HG03045 (cell line): ENCODE results near the gene NGB.

Experiments
- ATAC-seq: cut with Tn5 transposase; IDR thresholded peaks from one replicate; pipeline ENCODE4 v1.9.1; 2021; ENCODE audit warnings: mild to moderate bottlenecking, moderate library complexity; ENCODE audit not compliant: unreplicated experiment

Gene NGB

DNA sequence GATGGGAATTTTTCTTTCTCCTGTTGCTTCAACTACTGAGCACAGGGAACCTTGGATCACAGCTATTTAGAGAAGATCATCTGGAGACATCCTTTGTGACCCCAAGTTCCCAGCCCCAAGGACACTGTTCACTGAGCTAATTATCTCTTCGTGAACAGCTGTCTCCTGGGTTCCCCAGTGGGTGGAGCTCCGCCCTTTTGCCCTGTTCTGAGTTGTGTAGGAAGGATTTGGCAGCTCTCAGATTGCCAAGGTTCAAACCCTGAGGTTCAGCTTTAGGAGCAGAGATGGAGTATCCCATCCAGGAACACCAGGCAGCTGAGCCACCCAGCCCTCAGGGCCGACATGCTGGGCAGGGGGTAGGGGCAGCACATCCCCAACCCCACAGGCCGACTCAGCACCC is 32.0 kb downstream of the NGB start:
- ATAC-seq = no peak

DNA sequence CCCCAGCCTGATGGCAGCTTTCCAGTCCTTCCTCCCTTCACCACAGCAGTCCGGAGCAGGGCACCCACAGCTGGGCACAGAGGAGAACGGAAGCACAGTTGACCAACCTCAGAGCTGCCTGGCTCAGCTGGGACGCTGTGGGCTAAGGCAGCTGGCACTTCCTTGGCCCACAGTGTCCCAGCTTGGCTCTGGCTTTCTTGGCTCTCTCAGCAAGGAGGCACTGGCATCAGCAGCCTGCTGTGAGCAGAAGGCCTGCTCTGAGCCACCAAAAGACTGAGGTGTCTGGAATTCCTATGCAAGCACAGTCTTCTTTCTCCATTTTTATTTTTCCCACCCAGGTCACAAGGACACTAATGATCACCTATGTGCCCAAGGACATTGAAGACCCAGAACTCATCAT is 32.6 kb downstream of the NGB start:
- ATAC-seq = no peak

DNA sequence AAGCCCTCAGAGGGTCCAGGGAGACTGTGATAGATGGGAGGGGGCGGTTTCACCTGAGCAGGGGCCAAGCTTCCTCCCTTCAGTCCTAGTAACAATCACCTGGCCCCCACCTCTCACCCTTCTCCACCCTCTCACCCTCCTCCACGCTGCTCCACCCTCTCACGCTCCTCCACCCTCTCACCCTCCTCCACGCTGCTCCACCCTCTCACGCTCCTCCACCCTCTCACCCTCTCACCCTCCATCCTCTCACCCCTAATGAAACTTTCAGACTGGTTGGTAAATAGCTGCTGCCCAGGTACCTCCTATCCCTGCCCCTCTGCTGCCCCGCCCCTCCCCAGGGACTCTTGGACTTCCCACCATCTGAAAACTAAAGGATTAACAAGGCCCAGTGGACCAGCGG is 34.2 kb downstream of the NGB start:
- ATAC-seq = no peak

DNA sequence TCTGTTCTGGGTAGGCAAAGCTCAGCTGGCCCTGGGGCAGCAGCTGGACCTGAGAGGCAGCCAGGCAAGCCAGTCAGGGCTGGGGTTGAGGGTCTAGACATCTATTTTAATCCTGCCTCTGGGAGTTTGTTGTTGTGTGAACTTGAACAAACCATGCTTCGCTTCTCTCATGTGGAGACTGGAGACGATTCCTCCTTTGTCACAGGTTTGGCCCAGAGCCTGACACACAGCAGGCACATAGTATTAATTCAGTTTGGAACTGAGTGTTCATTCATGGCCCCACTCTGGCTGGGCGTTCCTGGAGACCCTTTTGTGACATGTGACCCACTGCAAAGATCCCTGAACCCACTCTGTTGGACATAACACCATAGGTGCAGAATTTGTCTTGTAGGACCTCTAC is 39.3 kb downstream of the NGB start:
- ATAC-seq = no peak

DNA sequence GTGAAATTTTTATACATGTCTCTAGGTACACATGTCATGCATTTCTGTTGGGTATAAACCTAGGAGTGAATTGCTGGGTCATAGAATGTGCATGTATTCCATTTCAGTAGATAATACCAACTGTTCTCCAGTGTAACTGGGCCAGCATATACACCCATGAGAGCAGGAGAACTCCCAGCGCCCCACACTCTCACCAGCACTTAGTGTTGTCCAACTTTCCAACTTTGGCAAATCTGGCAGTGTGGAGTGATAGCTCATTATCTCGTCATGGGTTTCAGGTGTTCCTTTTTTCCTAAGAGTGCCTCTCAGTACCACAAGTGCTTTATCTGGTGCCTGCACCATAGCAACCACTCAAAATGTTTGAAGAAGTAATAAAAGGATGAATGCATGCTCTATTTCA is 40.1 kb downstream of the NGB start:
- ATAC-seq = no peak

DNA sequence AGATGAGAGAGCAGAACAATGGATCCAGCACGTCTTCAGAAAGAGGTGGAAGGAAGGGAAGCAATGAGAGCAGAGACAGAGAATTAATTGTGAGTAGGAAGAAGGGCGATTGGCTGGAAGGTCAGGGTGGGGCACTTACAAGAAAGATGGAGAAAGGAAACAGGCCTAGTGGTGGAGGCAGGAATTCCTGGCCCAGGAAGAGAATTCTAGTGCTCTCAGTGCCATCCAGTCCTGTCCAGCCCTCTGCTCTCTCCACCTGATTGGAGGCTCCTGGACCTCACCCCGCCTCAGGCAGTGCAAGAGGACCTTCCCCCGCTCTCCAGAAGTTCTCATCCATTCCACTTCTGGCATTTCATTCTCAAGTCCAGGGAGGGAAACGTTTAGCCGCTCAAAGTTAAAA is 43.0 kb downstream of the NGB start:
- no peak for ATAC-seq

DNA sequence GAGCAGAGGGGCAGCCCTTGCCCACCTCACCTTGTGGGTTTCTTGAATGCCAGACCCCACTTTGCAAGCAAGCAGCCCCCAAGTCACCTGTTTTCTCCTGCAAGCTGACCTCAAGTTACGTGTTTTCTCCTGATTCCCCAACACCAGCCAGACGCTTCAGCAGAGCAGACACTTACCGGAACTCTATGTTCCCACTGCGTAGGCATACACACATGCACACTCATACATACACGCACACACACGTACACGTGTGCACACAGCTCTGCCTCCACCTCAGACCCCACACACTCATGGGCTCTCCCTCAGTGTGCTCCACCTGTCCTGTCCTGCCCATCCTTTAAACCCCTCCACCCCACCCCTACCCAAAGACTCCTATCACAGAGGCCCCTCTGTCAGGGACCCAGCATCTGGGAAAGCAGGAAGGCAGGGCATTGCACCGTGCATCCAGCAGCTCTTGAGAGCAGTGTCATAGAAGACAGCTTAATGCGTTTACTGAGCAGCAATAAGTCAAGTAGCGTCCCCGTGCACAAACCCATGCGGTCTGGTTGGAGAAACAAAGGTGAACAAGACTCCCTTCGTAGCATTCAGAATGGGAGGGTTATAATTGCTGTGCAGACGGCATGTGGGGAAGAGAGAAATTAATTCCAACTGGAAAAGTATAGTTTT is 45.0 kb downstream of the NGB start:
- ATAC-seq = no peak

DNA sequence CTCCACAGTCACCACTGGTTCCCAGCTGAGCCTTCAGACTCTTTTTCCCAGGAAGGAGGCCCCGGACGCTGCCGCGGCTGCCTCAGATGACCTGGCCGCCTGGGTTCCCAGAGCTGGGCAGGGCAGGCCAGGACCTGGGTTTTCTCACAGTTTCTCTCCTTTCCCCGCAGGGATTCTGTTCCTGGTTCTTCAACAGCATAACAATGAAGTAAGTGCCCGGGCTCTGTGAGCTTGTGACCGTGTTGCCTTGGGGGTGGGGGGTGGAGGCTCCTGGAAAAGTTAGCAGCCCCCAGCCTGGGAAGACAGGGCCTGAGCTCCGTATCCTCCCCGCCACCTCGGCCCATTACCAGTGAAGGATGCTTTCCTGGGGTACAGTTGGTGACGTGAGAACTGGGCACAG is 45.8 kb downstream of the NGB start:
- ATAC-seq = no peak

DNA sequence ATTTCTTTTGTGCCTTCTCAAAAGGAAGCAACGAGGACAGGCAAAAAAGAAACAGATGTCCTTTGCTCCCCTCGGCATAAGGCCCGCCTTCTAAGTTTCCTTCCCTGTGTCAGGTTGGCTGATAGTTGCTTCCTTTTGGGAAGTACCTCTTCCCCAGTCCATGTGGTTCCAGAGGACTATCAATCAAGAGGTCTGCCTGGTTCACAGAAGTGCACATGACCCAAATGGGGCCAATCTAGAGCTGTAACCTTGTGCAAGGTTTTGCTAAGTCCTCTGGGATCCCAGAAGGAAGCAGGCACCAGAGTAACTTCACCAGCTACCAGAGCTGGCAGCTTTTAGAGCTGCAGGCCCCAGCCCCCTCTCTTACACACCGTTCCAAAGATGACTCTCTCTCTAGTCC is 46.8 kb downstream of the NGB start:
- no peak for ATAC-seq

DNA sequence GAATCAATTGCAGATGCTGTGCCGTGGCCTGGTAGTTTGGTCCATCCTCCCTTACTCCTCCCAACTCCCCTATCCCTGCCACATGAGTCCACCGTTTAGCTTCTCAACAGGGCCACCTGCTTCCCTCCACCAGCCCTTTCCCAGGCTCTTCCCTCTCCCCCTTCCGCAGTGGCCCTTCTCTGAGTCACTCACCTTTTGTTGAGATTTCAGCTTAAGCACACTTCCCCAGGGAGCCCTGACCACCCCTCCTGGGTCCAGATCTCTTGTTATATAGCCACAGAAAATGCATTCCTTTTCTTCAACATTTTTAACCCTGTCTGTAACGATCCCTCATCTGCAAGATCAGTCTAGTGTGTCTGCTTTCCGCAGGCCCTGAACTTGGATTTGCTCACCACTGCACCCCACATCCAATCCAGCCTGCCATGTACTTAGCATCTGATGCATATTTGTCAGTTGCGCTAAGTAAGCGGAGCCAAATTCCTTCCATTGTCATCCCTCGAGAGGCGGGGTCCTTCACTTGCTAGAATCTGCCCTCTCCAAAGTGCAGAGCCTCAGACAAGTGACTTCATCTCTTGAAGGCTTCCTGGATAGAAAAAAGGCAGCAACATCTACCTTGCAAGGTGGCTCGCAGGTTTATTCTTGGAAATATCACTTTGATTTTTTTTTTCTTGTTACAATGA is 48.3 kb downstream of the NGB start:
- ATAC-seq = no peak

DNA sequence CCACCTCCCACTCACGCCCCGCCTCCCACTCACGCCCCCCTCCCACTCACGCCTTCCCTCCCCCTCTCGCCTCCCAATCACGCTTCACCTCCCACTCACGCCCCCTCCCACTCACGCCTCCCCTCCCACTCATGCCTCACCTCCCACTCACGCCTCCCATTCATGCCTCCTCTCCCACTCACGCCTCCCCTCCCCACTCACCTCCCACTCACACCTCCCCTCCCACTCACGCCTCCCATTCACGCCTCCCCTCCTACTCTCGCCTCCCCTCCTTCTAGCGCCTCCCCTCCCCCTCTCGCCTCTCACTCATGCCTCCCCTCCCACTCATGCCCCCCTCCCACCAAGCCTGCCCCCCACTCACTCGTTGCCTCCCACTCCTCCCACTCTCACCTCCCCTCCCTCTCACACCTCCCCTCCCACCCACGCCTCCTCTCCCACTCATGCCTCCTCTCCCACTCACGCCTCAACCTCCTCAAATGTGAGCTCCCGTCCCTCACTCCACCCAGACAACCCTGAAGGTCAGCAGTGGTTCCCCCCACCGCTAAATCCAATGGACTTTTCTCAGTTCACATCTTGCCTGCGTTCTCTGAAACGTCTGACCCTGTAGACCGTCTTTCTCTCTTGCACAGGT is 49.6 kb downstream of the NGB start:
- ATAC-seq = no peak

DNA sequence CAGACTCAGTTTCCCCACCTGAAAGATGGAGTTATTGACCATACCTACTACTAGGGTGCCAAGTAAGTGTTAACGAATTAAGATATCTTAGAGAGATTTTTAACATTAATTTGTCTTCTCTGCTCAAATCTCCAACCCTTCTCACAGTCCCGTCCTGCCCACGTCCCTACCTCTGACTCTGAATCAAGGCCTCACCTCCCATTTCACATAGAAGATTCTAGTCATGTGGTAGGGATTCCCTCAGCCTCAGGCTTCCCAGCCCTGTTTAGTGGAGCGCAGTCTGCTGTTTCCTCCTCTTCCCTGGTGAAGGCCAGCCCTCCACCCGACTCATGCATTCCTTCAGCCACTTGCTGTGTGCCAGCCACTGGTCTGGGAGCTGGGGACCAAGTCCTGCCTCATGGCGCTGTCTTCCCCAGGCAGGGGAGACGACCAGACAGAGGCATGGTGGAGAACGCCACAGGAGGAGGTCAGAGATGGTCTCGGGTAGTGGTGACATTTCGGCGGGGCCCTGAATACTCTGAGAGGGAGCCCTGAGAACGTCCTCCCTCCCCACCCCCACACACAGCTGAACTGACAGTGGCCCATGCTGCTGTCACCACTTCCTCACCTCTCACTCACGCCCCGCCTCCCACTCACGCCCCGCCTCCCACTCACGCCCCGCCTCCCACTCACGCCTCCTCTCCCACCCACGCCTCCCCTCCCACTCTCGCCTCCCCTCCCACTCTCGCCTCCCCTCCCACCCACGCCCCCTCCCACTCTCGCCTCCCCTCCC is 50.6 kb downstream of the NGB start:
- no peak for ATAC-seq

DNA sequence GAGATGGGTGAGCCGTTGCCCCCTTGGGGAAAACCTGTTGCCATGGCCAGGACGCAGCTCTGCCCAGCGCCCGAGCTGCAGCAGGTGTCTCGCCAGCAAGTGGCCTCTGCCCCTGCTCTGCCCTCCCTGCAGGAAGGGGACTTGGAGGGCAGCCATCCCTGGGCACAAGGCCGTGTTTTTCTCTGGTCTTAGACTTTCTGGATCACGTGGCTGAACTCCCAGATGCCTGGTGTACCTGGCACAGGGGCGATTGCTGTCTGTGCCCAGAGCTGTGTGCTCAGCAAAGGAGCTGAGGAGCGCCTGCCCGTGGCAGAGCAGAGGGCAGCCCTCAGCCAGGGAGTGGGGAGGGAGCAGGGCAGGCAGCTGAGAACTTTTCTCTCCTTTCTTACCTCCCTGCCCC is 51.4 kb downstream of the NGB start:
- ATAC-seq = no peak

DNA sequence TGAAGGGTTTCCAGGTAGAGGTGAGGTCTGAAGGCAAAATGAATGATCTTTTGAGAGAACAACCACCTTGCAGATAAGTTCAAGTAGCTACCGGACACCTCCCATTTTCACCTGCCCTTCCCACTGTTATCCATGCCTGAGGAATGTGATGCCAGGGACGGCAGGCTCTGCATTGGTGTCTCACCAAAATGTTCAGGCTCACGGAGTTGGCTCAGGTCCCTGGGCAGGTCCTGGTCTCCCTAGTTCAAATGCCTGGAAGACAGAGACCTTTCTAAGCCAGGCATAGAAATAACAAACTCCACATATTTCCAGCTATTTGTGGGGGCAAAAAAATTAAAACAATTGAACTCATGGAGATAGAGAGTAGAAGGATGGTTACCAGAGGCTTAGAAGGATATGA is 53.5 kb downstream of the NGB start:
- no peak for ATAC-seq
